DMS153 treated with DMSO at 0.1 percent for 48 hours (cell line): Measurements from ENCODE around the gene HS6ST3.
"Not testable (repeated sequence)": the region's sequence is repeated elsewhere in the genome, so short reads cannot be mapped to it uniquely, and the experiment has no call there.

ENCODE experiments used
- DNase-seq: peaks from one replicate; lab custom pipeline; 2025; ENCODE audit not compliant: unreplicated experiment; lab: John Stamatoyannopoulos, UW

The HS6ST3 gene

DNA sequence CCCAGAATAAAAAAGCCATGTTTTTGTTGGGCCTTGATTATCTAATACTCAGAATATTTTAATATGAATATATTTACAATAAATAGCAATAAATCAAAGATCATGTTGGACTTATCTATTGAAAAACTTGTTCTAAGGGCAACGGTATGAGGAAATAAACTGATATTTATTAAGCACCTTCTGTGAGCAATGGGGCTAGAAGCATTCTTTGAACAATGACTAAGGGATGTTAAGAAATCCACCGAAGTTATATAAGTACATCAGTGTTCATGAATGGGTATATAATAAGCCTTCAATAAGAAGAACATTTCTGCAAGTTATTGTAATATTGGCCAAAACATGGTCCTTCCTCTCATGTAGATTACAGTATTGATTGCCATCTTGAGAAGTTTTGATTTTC lies 682.5 kb downstream of the HS6ST3 start:
- DNase-seq = no peak

DNA sequence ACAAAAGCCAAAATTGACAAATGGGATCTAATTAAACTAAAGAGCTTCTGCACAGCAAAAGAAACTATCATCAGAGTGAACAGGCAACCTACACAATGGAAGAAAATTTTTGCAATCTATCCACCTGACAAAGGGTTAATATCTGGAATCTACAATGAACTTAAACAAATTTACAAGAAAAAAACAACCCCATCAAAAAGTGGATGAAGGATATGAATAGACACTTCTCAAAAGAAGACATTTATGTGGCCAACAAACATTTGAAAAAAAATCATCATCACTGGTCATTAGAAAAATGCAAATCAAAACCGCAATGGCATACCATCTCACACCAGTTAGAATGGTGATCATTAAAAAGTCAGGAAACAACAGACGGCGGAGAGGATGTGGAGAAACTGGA lies 688.4 kb downstream of the HS6ST3 start:
- not testable (repeated sequence) for DNase-seq

DNA sequence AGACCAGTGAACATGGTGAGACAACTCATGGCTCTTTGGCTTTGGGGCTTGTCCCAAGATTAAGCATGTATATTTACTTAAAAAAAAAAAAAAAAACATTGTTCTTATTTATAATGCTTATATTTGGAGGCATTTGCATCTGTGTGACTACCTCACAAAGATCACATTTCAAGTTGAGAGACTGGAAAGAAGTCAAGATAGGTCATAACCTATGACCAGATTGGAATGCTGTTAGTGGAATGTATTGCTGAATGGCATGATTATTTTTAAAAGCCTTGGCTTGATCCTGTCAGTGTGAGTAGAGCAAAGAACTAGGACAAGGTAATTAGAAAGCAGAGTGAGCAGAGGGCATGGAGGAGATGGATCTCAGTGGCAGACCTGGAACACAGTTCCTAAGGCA lies 689.8 kb downstream of the HS6ST3 start:
- DNase-seq = no peak

DNA sequence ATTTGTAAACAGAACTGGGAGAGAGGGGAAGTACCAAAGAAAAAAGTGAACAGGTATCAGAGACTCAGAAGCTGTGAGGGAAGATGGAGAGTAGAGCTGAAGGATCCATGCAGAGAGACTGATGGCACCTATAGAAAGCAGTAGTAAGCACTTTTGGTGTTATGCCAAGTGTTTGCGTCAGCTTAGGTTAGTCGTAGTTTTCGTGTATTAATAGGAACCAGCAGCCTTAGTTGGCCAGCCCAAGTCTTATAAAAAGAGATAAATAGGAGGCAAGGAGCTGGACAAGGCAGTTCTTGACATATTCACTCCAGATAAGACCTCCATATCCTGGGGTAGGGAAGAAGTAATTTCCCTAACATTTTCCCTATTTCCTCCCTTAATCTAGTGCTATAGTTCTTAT lies 690.2 kb downstream of the HS6ST3 start:
- DNase-seq = no peak

DNA sequence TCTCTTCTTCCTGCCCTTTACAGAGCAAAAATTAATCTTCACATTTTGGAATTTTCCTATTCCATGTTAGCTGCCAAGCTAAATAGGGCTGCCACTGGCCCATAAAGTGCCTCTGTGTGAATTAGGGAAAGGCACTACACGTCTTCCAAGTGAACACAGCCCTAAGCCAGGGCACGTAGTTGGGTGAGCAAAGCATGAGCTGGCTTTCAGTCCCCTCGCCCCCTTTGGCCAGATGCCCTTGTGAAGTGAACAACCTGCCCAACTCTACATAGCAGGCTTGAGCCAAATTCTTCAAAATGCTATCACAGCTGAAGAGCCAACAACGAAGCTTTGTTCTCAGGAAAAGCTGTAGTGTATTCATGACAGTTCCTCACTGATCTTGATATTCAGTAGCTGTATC lies 691.2 kb downstream of the HS6ST3 start:
- no peak for DNase-seq

DNA sequence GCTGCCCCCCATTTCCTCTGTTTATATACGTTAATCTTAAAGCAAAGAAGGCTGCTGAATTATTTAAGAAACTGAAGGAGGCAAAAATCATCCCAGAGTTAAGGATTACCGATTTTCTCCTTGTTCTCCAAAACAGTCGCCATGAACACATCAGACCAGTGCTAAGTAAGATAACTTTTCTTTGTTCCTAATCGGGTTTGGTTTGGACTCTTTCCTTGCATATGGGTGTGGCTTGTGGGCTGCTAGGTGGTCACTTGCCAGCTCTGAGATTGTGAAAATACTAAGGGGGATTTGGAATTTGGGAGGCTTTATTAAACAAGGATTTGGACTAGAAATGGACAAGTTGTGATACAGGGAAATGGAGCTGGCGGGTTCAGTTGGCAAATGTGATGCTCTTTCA lies 692.3 kb downstream of the HS6ST3 start:
- DNase-seq = no peak

DNA sequence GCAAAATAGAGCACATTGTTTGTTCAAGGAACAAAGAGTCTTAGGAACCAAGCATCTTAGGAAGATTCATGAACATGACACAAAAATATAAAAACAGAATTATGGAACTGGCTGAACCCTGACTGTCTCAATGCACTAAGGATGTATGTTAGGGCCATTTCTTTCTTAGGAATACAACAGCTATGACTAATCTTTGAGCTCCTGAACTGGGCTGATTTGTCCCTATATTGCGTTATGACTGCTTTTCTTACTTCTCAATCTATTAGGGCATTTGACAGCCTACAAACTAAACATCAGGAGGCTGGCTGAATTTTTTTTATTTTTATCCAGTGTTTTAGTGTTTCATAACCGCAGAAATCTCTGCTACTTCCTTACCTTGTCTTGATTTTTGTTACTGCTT lies 693.1 kb downstream of the HS6ST3 start:
- DNase-seq = no peak

DNA sequence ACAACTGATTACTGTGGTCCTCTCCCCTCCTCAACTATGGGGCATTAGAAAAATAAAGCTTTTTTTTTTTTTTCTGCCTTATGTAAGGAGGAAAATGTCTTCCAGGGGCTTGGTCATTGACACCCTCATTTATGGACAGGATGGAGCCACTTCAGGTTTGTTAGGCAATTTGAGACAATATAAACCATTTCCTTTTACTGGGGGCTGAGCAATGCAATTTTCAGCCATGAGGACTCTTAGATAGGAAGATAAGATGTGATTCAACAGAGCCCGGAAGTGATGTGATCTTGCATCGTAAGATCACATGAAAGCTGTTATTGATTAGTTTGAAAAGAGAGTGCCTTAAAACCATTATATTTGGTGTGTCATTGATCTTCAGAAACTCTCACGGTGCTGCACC lies 693.6 kb downstream of the HS6ST3 start:
- peak; percentile 16 for DNase-seq

DNA sequence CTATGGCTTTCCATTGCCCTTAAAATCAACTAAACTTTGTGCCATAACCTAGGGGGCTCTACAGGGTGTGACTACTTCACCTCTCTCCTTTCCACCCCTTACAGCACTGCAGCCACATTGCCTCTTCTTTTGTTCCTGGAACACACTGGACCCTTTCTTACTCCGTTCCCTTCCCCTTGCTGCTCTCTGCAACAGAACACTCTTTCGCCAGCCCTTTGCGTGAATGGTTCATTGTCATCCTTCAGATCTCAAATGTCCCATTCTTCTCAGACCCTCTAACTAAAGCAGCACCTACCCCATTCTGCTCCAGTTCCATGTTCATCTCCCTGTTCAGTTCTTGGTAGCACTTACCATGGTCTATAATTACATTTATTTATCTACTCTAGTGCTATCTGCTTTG lies 696.1 kb downstream of the HS6ST3 start:
- DNase-seq = no peak

DNA sequence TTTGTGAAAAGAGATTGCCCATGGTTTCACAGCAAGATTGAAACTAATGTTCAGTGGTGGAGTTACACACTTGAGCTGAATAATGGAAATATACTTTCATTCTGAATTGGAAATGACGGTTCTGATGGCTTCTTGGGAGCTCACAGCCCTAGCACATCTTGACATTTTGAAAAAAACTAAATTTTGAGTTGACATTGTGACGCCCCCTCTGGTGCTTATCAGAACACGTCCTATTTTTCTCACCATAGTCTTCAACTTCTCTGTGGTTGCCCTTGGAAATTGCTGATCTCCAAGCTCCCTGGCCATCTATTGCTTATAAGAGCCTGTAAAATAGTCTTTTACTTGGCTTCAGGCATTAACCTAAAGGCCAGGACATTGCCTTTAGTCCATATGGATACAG lies 702.3 kb downstream of the HS6ST3 start:
- DNase-seq = no peak

DNA sequence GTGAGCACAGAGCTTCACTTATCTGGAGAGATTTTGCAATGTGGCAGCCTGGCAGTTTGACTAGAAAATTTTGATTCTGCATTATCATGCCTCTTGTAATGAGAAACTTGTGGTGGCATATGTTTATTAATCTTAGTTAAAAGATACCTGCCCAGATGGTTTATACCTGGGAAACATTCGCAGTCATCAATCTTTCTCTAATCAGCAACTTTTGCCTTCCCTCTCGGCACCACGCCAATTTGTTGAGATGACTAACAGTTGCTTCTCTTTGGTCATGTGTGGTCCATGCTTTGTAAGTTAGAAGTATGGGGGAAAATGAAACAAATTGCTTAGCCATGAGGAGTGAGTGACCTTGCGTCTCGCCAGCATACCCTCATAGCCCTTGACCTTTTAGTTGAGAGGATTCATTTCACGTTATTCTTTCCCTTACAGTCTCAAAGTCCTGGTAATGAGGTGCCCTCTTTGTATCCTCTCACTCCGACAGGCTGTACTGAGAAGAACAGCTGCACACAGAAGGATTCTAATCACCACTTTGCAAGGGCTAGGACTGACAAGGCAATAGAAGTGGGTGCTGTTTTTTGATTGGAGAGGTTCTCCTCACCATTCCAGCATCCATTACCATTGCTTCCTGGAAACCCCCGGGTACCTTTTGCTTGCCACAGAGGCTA lies 703.0 kb downstream of the HS6ST3 start:
- no peak for DNase-seq

DNA sequence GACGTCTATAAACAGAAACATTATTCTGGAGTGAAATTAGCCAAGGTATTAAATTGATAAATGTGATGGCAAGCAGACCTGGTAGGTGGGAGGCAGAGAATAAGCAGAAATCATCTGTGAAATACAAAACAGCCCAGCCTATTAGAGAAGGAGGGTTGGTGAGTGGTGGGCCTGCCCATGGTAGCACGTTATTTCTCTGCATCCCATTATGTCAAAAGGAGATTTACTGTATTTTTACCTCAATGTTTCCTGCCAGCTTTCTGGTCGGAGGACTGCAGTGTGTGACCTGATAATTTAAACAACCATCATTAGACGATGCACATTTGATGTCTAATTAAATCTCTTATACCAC lies 703.5 kb downstream of the HS6ST3 start:
- DNase-seq = no peak

DNA sequence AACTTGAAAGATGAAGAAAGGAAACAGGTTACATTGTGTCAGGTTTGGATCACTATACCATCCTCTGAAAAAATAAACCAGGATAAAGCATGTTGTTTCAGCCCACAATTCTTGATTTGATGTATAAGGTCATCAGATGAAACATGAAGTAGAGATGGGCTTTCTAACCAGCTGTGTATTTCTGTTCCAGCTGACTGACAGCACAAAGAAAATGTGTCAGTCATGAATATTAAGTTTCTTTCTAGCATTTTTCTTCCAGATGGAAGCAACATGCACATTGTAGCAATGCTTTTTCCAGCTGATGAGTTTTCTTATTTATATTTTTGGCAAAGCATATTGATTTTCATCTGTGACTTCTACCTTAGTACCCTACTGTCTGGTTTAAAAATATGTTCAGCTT lies 704.8 kb downstream of the HS6ST3 start:
- DNase-seq = no peak

DNA sequence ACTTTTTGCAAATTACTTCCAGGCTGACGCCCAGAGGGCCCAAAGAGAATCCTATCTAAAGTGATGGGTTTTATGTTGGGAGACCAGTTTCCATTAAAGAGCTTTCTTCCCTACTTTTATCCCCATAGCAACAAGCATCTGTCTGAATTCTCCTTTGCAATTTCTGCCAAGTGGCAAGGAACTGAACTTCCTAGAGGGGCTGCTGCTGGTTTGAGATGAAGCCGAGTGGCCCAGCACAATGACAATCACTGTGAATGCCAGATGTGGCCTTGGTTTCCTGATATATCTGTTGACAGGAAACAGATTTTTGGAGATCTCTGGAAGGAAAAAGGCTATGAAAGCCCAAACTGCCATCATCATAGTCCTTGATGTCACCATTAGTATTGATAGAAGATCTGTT lies 705.8 kb downstream of the HS6ST3 start:
- DNase-seq = no peak

DNA sequence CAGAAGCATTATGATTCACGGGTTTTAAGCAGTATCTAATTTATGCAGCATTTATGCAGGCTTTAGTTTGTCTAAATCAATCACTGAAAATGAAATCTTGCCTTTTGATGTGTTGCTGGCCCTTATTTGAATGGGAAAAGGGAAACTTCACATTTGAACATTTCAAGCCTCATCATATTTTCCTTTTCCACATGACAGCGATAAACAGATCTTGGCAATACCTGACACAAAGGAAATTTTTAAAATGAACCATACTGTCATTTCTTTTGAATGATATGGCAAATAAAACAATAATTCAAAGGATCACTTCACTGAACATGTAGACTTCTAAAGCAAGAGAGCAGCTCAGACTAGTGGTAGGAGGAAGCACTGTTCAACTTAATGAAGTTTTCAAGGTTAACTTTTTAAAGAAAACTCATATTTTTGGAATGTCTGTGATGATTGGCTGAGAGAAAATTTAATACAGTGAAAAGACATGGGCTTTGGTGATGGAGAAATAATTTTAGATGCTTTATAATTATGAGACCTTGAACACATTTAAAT lies 706.3 kb downstream of the HS6ST3 start:
- no peak for DNase-seq

DNA sequence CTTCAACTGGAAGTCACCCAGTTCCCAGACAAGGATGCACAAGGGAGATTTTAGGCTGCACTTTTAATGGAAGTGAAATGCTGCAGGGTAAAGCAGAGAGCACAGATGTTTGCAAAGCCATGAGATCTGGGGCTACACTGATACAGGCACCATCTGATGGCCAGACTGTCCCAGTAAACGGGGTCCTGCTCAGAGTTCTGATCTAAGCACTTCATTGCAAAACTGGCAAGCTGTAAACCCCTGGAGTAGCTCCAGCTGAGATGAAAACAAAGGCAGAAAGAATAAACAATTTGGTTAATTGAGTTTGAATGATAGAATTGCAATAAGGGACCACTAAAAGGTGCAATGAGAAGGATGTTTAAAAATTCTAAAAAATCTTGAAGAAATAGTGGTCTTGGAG lies 707.2 kb downstream of the HS6ST3 start:
- DNase-seq = no peak

DNA sequence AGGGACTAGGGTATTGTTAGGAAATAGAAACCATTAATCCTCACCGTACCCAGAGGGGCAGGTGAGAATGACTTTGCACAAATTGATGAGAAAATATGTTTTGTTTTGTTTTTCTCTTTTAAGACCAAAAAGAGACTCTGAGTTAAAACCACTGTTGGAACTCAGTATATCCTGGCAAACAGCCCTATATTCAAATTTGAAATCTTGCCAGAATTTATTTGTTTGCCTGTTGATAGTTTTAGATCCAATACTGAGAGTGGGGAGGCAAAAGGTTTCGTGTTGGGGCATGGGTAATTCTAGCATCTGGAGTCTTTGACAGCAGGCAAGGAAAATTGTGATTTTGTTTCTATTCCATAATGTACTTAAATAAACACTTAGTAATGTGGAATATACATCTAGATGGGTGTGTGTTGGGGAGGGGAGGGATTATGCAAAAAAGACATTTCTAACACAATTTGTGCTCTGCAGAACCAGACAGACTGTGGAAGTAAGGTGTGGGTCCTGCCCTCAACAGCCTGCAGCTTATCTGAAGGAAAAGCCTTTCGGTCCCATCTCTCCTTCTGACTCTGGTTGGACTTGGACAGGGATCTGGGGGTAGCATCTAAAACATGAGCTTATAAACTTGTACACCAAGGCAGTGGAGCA lies 713.7 kb downstream of the HS6ST3 start:
- DNase-seq = no peak

DNA sequence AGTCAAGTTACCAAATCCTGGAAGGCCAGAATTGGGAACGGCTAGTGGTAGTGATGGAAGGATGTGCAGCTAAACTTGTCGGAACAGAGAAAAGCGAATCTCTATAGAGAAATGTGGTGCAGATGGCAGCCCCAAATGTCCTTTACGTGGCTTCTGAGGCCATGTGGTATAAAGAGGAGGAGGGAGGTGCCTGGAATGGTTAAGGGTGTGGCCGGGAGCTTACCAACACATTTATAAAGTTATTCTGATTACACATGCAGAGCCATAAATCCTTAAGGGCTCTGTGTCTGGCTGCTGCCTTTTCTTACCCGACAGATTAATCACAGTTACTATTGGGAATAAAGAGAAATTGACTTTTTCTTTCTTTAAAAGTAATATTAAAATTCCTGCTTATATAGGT lies 714.3 kb downstream of the HS6ST3 start:
- DNase-seq = no peak

DNA sequence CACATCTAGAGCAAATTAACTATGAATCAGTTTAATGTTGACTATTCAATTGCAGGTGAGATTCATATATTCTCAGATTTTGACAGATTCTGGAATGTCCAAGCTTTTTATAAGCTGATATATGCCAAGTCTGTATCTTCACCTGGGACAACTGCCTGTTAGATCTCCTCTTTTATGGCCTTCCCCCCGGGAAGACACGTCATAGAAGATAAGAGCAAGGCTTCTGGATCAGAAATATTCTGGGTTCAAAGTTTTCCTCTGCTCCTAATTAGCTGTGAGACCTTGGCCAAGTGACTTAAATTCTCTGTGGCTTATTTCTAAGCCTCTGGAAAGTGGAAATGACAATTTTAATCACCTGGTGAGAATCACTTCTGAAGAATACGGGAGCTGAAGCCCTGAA lies 716.8 kb downstream of the HS6ST3 start:
- no peak for DNase-seq

DNA sequence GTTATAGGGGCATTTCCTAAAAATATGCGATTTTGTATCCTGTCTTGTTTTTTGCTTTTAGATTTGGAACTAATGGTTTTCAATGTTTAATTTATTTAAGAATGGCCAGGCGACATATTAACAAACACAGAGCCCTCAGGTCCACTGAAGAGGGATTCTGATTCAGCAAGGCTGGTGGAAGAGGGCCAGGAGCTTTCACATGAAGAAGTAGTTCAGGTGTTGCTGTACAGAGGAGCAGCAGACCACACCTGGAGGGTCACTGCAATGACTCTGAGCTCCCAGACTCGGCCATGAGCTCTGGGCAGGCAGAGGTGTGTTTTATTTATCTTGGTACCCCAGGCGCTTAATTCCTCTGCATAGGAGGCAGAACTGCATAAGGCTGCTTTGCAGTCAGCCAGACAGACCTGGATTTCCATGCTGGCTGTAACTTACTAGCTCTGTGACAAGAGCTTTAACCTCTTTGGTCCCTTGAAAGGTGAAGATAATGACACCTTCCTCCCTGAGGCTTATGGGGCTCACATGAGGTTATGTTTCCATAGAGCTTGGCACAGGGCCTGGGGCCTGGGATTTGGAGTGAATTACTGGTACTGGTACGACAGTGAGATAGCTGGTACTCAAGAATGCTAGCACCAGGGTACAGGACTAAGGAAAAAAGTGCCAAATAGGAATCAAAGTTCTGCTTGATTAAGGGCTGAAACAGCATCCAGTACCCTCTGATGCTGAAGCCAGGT lies 719.6 kb downstream of the HS6ST3 start:
- no peak for DNase-seq

DNA sequence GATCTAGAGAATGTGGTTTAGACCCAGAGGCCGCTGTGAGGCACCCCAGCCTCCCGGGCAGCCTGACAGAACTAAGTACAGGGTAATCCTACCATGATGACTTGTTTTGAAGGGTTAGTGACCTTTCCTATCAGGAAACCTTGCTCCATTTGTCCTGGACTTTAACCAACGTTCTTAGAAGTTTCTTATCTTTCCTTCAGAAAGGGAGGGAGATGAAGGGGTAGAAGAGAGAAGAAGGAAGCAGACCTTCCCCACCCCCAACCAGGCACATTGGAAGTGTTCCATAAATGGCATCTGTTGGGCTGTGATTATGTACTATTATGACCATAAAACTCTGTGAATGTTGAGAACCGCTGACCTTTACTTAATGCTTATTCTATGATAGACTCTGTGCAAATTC lies 720.2 kb downstream of the HS6ST3 start:
- no peak for DNase-seq

DNA sequence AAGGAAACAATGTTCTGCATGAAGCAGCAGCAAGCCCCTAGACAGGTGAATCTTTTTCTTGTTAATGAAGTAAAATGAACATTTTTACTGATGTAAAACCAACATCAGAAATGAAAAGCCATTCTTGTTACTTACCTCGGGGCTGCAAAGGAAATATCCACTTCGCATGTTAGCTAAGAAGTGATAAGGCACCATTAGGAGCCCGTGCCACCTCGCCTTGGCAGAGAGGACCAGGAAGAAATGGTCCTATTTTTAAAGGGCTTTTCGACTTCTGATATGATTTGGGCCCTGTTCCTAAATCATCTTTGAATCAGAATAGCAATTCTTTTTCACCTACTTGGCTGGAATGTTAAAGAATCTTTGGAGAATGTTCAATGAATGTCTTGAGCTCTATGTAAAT lies 721.1 kb downstream of the HS6ST3 start:
- no peak for DNase-seq
